ENCODE results near the gene REEP3.

DNA sequence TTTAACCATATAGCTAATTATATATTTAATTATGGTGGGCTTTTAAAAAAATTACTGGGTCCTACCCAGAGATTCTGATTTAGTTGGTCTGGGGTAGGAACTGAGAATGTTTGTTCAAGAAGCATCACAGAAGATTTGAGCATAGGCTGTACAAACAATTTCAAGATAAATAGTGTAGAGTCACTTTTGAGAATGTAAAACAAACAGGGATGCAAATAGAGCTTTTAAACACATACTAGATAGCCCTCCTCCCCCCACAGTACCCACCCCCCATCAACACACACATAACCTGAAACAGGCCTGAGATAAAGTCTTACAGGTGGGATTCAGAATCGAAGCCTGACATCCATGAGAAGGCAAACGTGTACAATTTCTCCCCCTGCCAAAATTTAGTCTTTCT, 15.6 kb upstream of the REEP3 start:
- no peak for TF ChIP-seq POLR2AphosphoS5 (IDR thresholded peaks at IDR 0.05)
- TF ChIP-seq, protein P1, sequence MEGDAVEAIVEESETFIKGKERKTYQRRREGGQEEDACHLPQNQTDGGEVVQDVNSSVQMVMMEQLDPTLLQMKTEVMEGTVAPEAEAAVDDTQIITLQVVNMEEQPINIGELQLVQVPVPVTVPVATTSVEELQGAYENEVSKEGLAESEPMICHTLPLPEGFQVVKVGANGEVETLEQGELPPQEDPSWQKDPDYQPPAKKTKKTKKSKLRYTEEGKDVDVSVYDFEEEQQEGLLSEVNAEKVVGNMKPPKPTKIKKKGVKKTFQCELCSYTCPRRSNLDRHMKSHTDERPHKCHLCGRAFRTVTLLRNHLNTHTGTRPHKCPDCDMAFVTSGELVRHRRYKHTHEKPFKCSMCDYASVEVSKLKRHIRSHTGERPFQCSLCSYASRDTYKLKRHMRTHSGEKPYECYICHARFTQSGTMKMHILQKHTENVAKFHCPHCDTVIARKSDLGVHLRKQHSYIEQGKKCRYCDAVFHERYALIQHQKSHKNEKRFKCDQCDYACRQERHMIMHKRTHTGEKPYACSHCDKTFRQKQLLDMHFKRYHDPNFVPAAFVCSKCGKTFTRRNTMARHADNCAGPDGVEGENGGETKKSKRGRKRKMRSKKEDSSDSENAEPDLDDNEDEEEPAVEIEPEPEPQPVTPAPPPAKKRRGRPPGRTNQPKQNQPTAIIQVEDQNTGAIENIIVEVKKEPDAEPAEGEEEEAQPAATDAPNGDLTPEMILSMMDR (IDR thresholded peaks at IDR 0.05): no peak
